ENCODE data around the gene SLC22A5.
A peak's percentile ranks its signal among the peaks of the same experiment; 100 is the strongest.
"Not testable (repeated sequence)": the region's sequence is repeated elsewhere in the genome, so short reads cannot be mapped to it uniquely, and the experiment has no call there.

Gene SLC22A5

DNA sequence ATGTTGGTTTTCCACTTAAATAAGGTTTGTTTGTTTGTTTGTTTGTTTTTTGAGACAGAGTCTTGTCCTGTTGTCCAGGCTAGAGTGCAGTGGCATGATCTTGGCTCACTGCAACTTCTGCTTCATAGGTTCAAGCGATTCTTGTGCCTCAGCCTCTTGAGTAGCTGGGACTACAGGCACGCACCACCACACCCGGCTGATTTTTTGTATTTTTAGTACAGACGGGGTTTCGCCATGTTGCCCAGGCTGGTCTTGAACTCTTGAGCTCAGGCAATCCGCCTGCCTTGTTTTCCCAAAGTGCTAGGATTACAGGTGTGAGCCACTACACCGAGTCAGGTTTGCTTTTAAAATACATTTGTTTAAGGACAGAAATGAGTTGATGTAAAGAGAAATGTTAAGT lies 46.0 kb downstream of the SLC22A5 start:
- not testable (repeated sequence) for DNase-seq

DNA sequence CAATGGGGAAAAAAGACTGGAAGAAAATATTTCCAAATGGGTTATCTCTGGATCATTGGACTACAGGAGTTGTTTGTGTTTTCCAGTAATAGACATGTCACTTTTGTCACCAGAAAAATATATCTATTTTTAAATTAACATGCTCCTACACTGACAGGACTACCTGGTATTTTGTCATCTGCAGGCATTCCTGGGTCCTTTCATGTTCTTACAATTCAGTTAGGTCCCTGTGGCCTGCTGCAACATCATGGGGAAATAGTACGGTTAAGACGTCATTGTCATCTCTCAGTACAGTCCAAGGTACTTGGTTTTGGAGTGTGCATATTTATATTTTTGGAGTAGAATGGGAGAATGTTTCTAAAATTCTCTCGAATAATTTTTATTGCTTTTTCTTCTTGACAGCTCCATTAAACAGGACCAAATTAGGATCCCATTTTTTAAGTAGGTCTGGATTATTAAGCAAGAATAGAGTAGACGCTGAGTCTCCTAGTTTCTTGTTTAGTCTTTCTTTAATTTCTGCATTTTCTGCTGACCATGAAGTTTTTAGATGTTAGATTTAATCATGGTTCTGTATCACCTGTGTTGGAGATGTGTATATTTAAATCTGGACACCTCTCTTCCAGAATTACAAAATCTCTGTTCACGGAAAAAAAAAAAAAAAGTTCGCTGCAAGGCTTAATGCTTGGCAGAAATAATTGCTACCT lies 46.9 kb downstream of the SLC22A5 start:
- no peak for DNase-seq

DNA sequence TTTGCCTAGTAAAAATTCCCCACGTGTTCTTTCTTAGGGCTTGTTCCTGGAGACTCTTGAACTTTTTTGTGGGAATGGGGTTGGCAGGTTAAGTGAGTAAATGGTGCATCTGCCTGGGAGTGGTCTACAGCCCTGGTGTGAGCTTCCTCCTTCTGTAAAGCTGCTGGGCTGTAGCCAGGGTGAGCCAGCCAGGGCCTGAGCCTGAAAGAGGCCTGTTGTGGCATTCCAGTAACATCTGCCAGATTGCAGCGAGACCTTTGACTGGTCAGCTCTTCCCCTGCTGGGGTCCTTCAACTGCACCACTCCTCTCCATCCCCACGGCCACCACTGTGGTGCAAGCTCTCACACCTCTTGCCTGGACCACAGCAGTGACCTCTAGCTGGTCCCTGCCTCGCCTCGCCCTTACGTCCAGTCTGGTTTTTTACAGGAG lies 47.5 kb downstream of the SLC22A5 start:
- no peak for DNase-seq

DNA sequence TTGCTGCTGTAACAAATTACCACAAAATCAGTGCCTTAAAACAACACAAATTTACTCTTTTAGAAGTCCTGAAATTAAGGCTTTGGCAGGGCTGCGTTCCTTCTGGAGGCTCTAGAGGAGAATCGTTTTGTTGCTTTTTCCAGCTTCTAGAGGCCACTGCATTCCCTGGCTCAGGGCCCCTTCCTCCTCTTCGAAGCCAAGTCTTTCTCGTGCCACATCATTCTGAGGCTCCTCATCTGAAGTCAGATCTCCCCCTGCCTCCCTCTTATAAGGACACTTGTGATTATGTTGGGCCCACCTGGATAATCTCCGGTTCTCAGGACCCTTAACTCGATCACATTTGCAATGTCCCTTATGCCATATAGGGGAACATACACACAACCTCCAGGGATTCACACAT lies 48.0 kb downstream of the SLC22A5 start:
- DNase-seq, result no peak

DNA sequence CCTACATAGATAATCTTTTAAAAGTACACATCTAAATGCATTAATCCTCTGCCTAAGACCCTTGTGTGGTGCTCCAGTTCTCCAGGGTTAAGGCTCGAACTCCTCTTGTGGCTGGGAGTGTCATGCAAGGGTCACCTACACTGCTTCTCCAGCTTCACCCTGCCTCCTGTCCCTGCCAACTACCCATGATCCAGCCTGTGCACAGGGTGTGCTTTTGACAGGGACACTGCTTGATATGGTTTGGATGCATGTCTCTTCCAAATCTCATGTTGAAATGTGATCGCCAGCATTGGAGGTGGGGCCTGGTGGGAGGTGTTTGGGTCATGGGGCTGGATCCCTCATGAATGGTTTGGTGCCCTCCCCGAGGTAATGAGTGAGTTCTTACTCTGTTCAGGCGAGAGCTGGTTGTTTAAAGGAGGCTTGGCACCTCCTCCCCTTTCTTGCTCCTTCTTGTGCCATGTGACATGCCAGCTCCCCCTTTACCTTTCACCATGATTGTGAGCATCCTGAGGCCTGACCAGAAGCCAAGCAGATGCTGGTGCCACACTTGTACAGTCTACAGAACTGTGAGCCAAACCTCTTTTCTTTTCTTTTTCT lies 48.5 kb downstream of the SLC22A5 start:
- DNase-seq, result no peak

DNA sequence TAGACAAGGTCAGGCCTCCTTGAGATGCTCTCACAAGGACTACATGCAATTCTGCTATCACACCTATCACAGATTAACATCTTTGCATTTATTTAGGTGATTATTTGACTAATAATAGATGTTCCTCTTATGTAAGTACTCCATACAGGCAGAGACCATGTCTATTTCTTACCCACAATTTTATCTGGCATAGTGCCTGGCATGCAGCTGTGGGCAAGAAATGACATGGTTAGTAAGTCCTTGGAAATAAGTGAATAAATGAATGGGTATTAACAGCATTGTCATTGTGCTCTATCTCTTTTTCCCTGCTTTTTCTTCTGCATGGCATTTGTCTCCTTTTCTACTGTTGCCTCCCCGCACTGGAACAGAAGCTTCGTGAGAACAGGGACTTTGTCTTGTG lies 49.4 kb downstream of the SLC22A5 start:
- no peak for DNase-seq

DNA sequence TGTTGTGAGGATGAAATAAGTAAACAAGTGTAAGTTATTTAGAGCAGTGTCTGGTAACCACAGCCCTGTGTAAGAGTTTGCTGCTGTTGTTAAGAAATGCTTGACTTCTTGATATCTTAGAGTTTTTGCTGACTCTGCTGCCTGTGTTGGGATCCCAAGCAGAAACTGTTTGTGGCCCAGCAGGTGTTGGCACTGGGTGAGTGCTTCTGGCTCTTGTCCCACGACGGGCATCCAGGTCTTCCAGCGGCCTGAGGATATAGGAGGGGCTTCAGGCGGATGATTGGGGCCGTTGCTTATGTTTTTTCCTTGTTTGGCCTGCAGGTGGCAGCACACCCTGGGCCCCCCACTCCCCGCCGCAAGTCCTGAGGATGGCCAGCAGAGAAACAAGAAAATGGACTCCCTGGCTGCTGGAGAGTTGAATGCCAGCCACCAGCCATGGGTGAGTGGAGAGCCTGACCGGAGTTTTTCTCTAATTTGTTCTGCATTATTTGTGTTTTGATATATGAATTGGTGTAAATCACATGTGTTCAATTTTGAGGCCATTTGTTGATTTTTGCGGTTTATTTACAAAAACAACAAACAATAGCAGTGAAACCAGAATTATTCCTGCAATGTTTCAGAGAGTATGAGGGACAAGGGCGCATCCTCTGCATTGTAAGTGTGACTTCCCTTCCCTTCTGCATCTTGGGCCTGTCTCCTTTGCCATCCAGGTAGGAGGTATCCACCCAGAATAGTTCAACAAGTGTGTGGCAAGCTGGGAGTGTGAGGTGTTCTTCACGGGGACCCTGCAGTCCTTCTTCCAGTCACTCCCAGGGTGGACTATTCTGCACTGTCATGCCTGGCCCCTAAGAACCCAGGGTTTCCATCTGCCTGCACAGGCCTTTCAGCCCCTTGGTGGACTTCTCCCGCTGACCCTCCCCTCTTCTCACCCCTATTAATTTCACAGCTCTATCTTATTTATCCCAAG lies 50.3 kb downstream of the SLC22A5 start:
- DNase-seq, result peak; percentile 51

DNA sequence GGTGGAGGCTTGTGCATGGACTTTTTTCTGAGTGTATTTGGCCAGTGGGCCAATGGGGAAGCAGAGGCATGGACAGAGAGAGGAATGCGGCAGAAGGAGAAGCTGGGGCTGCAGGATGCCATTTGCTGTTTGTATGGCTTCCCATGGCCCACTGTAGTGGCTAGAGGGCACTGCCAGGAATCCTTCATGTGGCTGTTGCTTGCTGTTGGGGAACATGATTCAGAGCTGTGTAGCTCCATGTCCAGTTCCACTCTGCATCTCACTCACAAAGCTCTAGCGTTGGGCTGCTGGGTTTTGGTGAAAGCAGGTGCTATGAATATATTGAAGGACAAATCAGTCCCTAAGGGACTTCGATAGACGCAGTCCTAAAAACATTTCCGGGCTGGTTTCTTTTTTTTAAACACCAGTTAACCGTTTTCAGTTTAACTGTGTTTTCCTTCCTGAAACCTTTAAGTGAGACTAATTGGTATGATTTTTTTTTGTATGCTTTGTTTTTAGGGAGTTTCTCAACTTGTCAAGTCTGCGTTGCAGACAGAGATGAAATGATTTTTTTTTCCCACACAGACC lies 51.3 kb downstream of the SLC22A5 start:
- DNase-seq, result no peak

DNA sequence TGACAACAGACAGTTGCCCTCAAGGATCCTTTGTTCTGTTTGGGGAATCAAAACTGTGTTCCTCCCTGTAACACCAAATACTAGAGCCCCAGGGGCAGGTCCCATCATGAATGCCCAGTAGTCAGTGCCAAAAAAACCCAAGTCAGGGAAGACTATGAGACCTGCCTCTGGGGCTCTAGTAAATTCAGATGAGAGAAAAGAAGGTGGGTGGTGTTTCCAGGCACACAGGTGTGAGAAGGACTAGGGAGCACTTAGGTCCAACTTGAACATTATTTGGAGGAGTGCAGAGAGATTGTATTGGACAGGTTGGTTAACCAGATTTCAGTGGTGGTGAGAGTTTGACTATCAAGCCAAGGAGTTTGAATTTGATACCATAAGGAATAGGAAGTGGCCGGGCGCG lies 52.0 kb downstream of the SLC22A5 start:
- DNase-seq, result no peak

DNA sequence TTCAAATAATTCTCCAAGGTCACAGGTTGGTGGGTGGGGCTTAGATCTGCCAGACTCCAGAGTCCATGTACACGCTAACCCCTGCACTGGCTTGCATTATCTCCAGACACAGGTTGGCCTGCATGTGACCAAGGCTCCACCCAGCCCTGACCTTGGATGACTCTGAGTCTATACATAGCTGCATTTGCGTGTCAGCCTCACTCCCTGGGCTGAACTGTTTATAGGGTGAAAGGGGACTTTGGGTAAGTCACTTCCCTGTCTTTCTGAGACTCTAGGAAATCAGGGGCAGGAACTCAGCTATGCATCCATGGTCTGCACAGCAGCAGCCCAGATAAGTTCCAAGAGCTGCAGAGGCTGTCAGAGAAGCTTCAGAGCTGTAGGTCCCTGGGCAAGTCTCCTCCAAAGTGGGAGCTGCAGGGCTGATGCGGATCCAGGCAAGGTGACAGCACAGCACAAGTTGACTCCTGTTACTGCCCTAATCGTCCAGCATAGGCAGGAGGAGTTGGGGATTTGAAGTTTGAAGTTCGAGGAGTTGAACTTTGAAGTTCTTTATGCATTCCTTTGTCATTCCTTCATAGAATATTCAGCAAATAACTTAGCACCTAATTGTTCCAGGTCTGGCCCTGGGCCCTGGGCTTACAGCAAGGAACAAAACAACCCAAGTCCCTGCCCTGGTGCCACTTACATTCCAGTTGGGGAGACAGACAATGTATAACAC lies 53.4 kb downstream of the SLC22A5 start:
- no peak for DNase-seq

DNA sequence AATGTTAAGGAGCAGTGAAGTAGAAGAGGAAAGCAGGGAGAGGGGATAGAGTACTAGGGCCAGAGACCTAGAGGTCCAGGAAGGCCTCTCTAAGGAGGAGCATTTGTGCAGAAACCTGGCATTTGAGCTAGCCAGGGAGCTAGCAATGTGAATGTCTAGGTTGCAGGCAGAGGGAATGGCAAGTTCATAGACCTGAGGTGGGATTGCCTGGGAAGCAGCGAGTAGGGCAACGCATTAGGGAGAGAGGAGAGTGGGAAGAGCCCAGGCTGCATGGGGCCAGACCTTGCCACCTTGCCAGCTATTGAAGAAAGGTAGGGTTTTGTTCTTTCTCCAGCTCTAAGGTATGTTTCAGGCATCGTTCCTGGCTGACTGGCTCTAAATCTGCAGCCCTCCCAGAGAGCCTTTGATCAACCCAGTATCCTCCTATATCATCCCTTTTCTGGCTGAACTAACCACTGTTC lies 54.0 kb downstream of the SLC22A5 start:
- DNase-seq, result no peak

DNA sequence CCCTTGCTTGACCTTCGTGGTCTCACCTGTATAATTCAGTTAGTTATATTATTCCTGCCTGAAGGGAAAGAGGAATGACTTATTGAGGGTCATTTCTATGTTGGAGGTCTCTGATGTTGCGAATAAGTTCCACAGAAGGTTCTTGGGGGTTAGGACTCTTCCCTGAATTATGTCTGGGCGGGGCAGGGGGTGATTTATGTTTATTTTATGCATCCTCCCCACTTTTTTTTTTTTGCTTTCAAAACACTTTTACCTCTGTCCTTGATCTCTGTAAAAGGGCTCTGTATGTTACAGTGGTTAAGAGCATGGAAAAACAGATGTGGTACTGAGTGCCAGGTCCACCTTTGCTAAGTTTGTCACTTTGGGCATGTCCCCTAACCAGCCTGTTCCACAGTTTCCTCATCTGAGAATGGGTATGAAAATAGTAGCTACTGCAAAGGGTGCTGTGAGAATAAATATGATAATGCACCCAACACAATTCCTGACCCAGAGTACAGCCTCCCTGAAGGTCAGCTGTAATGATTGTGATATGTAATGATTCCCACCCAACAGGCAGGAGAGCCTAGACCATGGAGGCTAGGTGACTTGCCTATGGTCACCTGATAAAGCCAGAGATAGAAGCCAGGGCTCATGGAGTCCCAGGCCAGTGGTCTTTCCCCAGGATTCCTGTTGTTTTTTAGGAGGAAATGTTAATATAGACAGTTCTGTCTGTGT lies 54.8 kb downstream of the SLC22A5 start:
- no peak for DNase-seq

DNA sequence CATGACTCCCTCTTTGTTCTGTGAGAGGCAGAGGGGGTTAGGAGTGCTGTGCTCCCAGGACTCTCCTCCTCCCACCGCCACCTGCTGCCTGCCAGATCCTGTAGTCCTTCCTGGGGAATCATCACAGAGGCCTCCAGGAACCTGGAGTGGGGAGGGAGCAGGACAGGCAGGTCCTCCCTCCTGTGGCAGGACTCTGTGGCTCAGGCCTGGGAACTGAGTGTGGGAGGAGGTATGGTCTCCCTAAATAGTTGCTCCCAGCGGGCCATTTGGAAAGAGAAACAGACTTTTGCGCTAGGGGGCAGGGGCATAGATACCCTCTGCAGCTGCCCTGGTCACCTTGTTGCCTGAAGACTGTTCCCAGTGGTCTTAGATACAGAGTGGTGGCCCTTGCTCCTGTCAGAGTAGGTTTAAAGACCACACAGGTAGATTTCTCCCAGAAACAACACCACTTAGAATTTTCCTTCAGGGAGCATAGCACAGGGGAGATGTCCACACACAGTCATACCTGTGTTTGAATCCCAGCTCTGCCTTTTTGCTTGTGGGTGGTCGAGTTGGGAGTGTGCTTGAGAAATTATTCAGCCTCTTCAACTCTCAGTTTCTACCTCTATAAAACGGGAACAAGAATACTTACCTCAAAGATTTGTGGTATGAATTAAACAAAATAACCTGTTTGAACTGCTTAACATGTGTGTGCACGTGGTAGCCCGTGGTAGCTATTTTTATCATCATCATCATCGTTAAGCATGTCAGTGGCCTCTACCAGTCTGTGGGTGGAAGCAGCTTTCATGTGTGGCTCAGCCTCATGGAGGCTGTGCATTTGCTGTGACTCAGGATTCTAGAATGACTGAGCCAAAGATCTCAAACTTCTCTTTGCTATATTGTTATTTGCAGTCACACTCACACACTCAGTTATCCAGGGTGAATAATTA lies 55.8 kb downstream of the SLC22A5 start:
- no peak for DNase-seq

DNA sequence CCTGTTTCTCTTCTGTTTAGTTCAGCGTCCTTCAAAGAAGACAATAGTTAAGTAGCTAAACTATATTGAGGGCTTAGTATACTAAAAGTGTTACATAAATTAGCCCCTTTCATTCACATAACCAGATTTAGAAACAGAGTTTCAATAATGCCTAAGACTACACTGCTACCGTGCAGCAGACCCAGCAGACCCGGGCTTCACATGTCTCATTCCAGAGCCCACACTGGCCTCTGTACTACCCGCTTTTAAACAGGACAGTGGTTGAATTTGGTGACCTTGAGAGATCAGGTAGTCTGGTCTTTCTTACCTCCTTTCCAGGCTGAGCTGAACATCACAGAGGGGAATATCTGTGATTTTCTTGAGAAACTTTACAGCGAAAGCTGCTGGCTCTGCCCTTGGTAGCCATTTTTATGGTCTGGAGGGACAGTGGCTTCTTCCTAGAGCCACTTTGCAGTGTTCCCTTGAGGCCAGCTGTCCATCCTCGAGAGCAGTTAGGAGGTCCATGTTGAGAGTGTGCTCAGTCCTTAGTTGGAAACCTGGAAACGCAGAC lies 56.5 kb downstream of the SLC22A5 start:
- no peak for DNase-seq

DNA sequence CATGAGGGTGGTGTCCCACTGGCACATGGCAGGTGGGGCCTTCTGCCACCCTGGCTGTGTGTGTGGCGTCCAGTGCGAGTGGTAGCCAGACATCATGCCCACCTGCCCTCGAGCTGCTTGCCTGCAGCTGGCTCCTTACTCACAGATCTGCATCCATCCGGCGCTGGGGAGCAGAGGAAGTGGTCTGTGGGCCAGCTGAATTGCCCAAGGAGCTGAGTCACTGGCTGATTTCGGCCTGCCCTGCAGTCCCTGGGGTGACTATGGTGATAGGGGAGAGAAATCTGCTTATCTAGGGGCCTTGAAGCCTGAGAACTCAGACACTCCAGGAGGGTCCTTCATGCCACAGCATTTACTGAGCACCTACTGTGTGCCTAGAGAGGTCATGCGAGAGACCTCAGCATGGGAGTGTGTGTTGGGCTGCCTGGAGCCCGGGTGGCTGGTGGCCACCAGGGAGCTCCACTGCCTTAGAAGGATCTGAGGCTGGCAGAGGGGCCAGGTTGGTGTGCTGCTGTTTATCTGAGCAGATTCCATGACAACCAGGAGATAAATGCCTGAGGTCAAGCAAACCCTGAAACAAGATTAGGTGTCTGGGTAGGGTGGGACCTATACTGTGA lies 57.1 kb downstream of the SLC22A5 start:
- no peak for DNase-seq

DNA sequence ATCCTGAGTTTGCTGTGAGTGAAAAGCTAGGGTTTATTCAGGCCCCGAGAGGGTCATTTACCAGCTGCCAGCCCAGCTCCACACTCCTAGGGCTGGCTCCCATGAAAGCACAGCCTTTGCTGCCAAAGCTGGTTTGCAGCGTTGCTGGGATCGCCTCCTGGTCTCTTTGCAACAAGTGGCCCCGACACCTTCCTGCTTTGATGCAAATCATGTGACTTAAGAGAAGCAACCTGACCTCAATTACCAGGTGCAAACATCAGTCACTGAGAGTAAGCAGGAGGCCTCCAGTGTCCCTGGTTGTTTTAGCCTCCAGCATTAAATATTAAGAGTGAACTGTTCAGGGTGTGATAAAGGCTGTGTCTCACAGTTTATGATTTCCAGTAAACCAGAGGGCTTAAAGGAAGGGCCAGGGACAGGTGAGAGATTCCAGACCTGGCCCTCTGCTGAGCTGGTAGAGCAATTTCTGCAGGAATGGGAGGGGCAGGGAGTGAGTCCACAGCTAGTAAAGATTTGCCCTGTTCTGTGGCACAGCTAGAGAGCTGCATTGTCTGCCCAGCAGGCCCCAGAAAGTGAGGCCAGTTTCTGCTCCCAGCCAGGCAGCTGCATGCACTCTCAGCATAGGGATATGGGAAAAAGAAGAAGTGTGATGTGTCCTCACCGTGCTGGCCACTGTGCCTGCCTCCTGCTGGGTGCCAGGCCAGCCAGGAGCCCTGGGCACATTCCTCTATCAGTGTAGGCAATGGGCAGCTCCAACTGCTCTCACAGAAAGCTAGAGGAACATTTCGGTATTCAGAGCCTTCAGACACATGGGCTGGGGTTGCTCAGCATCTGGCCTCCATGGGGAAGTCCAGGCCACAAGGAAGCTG lies 58.0 kb downstream of the SLC22A5 start:
- peak; percentile 37 for DNase-seq

DNA sequence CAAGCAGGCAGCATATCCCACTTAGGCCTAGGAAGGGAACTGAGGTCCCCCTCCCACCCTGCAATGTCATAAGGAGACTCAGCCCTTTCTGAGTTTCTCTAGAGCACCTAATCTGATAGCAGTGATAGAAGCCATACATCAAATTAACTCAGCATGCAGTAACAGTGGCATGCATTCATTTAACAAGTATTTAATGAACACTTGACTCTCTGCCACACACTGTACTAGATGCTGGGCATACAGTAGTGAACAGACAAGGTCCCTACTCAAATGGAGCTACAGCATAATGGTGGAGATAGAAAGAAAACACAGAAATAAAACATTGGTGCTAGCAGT lies 58.6 kb downstream of the SLC22A5 start:
- DNase-seq, result no peak

DNA sequence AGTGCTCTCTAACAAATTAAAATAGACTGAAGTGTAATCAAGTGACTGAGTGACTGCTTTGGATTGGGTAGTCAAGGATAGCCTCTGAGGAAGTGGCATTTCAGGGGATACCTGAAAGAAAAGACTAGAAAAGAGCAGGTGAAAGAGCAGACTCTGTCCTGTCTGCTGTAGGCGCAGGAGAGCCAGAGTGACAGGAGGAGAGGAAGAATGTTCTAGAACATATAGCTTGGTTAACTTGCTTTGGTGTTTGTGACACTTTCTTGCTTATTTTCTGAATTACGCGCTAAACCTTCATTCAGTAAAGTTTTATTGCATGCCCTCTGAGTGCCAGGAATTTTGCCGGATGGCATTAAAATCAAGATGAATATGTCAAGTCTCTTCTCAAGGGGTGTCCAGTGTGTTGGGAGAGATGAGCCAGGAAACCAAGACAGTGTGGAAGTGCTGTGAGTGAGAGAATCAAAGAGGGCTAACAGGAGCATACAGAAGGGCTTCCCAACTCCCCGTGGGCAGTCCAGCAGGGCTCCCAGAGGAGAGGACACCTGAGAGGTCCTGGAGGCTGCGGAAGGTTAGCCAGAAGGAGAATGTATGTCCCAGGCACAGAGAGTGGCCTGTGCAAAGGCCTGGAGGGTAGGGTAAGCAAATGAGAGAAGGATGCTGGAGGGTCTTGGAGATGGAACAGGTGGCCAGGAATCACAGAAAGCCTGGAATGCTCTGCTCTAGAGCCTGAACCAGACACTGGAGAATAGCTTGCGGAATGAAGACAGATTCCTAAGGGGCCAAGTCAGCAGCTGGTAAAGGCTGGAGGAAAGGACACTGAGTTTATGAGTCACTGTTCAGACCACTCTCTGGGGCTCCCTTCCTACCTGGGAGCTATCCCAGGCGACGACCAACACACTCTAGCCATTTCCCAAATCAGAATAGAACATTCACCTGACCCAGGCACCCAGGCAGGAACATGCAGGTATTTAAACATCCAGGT lies 59.3 kb downstream of the SLC22A5 start:
- DNase-seq, result no peak
